ENCODE measurements around the gene TNPO3.

Gene TNPO3
- 116 to 145 (median 134) reads per million in 4 experiments for total RNA-seq

GRCh38 chr7:129054438-129055293, at the start of gene TNPO3:
TSS of gene TNPO3 (minus strand) at chr7:129055111. CDS start at chr7:129054770, 341 bp downstream.
- DNase-seq = peak; percentile 84

DNA sequence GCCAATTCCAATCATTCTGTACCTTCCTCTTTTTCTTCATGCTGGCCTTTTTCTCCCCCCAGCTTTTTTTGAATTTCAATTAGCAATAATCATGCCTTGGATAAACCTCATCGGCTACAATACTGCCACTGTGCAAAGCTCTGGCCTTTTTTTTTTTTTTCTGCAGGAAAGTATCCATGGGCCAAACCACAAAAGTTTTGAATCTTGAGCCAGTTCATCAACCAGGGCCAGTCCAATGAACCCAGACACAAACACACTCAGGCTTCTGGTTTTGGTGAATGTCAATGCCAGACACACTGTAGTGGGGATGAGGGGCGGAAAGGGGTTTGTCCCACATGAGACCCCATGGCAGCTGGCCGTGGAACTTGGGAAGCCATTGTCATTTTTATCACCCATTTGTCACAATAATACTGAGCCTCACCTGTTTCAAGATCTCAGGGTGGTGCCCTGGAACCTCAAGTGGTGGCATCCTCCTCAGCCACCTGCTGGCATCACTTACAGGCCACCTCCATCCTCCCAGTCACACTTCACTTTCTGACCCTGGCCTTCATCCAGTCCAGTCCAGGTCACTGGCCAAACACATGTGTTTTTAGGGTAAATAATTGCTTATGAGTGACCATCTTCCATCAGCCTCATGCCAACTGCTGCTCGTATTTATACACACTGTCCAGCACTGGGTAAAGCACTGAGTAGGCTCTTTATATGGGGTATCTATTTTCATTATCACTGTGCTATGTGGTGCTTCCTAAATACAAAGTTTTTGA, 48.8 kb upstream of the TNPO3 start:
- DNase-seq = no peak

GRCh38 chr7:129101746-129102145, 46.8 kb upstream of the TNPO3 start:
- DNase-seq = no peak

DNA sequence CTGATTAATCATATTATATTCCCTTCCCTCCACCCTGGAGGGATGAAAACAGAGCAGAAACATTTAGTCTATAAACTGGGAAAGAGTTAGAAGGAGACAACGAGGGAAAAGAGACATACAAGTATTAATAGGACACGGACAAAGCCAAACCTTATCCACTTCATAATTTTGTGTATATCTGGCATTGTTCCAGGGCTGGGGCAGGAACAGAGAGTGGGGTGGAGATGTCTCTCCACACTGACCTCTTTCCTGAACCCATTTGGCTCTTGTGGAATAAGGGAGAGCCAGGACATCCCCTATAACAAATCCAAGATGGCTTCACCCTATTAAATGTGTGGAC, 45.9 kb upstream of the TNPO3 start:
- no peak for DNase-seq

DNA sequence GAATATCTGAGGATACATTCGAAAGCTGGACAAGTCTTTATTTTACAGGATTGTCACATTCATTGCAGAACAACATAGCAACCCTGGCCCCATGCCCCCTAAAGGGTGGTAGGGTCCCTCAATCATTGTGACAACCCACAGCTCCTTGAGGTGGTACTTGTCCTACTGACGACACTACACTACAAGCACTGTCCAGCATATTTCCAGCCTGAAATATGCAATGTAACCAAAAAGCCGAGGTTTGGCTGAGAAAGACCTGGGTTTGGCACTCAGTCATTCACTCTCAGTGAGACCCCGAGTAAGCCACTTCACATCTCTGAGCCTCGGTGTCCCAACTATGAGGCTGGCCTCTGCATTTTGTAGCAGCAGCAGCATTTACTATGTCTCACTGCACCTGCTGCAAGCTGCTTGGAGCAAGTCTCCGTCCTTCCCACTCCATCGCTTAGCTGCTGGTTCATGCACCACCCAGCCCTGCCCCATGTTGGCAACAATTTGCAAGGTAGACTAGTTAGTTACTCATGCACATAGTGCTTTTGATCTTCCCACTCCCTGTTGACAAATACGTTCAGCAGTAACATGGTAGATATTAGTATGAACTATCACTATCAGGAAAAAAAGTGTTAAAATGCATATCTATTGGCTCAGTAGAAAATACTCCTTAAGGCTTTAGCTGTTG, 43.6 kb upstream of the TNPO3 start:
- DNase-seq = no peak

DNA sequence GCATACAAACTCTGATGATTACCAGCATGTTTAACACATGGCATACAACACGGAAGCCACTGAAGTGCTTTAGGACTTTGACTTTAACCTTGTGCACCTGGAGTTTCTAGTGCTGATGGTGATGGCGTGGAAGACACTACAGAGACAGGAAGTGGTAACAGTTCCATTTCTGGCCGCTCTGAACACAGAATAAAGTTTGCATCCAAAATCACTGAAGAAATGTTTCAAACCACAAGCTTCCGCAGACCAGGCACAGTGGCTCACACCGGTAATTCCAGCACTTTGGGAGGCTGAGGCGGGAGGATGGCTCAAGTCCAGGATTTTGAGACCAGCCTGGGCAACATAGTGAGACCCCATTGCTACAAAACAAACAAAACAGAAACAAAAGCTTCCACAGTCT, 40.3 kb upstream of the TNPO3 start:
- DNase-seq = no peak

- no peak for DNase-seq
Observed at GRCh38 chr7:129094501-129094900, 39.6 kb upstream of the TNPO3 start.

- DNase-seq = no peak
Observed at GRCh38 chr7:129093867-129094456, 39.1 kb upstream of the TNPO3 start.

DNA sequence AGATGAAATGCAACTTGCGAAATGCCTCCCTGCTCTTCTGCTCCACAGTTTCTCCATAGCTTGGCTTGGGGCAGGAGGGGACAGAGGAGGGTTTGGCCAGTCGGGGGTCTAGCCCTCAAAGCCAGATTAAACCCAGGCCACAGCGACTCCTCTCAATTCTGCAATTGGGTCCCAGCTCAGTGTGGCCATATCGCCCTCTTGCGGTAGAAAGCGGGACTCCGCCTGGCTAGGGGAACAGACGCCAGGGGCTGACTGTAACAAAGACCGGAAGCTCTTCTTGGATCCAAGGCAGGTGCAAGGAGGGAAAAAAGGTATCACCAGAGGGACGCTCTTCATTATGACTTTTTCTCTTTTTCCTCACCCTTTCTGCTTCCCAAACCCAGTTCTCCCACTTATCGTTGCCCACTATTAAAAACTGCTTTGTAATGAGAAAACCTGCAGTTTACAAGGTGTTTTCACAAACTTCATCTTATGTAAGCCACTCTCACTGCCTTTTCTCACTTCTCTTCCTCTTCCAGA, 36.6 kb upstream of the TNPO3 start:
- DNase-seq = peak; percentile 80

GRCh38 chr7:129090300-129090907, 35.5 kb upstream of the TNPO3 start:
- DNase-seq = no peak

GRCh38 chr7:129089521-129090212, 34.8 kb upstream of the TNPO3 start:
- DNase-seq = no peak

DNA sequence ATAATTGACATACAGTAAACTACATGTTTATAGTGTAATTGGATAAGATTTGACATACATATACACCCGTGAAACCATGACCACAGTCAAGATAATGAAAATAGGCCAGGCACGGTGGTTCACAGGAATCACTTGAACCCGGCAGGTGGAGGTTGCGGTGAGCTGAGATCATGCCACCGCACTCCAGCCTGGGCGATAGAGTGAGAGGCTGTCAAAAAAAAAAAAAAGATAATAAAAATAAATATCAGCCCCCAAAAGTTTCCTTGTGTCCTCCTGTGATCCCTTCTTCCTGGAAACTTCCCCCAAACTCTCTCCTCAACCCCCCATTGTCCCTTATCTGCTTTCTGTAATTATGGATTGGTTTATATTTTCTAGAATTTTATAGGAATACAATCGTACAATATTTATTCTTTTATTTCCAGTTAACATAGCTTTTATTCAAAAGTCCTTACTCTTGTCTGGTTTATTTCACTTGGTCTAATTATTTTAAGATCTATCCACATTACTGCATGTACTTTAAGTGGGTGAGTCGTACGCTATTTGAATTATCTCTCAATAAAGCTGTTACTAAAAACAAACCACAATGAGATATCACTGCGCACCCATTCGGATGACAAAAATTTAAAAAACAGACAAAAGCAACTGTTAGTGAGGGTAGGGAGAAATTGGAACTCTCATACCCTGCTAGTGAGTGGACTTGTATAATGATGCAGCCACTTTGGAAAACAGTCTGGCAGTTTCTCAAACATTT, 30.1 kb upstream of the TNPO3 start:
- no peak for DNase-seq

GRCh38 chr7:129083525-129083924, 28.6 kb upstream of the TNPO3 start:
- DNase-seq = no peak

- DNase-seq = no peak
Observed at GRCh38 chr7:129078455-129078854, 23.5 kb upstream of the TNPO3 start.

GRCh38 chr7:129076886-129077285, 22.0 kb upstream of the TNPO3 start:
- no peak for DNase-seq

GRCh38 chr7:129074994-129075393, 20.1 kb upstream of the TNPO3 start:
- DNase-seq = no peak

DNA sequence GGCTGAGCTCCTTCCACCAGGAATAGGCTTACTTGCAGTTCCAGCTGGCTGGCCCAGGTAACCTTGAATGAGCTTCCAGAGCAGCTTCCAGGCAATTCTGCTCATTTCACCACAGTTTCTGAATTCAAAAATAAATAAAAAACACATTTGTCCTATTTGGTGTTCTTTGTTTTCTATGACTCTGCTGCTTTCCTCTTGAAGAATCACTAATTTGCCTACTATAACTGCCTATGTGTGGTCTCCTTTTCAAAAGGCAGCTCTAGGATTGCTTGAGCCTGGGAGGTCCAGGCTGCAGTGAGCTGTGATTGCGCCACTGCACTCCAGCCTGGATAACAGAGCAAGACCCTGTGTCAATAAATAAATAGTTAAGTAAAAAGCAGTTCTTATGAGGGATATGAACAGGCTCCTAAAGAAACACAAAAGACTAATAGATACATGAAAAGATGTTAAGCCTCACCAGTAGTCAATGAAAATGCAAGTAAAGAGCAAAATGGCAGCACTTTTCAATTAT, 19.5 kb upstream of the TNPO3 start:
- DNase-seq = no peak

GRCh38 chr7:129073738-129074137, 18.8 kb upstream of the TNPO3 start:
- no peak for DNase-seq

DNA sequence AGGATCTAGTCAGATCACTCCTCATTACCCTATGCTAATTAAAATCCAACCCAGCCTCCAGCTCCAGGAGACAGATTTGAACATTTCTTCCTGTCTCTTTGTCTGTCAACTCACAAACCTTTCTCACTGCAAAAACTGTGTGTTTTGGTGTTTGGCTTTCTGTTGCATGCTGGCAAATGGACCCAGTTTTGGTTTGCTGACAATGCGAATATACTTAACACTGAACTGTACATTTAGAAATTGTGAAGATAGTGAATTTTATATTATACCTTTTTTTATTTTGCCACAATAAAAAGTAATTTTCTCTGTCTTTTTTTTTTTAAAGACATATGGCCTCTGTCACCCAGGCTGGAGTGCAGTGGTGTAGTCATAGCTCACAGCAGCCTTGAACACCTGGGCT, 18.3 kb upstream of the TNPO3 start:
- DNase-seq = no peak

DNA sequence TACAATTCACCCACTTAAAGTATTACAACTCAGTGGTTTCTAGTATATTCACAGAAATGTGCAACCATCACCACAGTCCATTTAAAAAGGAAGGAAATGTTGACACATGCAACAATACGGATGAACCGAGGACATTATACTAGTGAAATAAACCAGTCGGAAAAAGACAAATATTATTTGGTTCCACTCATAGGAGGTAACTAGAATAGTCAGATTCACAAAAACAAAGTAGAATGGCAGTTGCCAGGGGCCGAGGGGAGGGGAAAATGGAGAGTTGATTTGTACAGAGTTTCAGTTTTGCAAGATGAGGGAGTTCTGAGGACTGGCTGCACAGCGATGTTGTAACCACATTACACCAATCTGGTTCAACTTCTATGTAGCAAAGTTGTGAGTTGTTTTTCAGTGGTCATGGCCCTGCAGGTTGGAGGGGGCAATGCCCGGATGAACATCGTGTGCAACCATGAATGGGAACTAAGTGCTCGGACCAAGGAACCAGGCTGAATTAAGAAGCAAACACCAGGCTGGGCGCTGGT, 17.6 kb upstream of the TNPO3 start:
- DNase-seq = no peak

GRCh38 chr7:129069021-129069420, 14.1 kb upstream of the TNPO3 start:
- DNase-seq = no peak
